OCI-LY7 (cell line): ENCODE measurements around the gene ARL4A. TPM values are rescaled to one million over a fixed set of nuclear protein-coding genes. Genes with fewer than 3 reads are reported as not detected.

Source experiments
- BruUV-seq: library from RNA; stranded (reverse); fragments of 400-500 nt; replicated peaks from 2 replicates; lab custom pipeline; 2021; lab: Mats Ljungman, UMichigan
- CTCF ChIA-PET: fragments of 300-600 bp; sonication (Branson Sonifier 250); formaldehyde crosslinking; loops from one replicate; lab custom pipeline; 2022; ENCODE audit warnings: antibody characterized with exemption; ENCODE audit not compliant: unreplicated experiment; lab: Charles Lee
- POLR2A ChIA-PET: fragments of 300-600 bp; sonication (Branson Sonifier 250); formaldehyde crosslinking; loops from one replicate; lab custom pipeline; 2022; ENCODE audit warnings: antibody characterized with exemption; lab: Charles Lee
- DNase-seq: peaks from one replicate; pipeline ENCODE4 v3.0.0-alpha.2; 2015; ENCODE audit warnings: low spot score
- H2AFZ ChIP-seq: fragments of 200-600 bp; sonication (generic), shearing (Covaris generic); 2 replicates; pipeline ENCODE4 v1.6.1; 2014; ENCODE audit warnings: mild to moderate bottlenecking, antibody characterized with exemption, low read length, moderate library complexity
- H3K27ac ChIP-seq: fragments of 200-600 bp; sonication (generic); 2 replicates; pipeline ENCODE4 v1.5.1; 2014; ENCODE audit warnings: mixed run types, low read depth, mild to moderate bottlenecking, moderate library complexity, low read length, inconsistent platforms; ENCODE audit not compliant: poor library complexity, severe bottlenecking
- H3K36me3 ChIP-seq: fragments of 200-600 bp; sonication (generic); 2 replicates; pipeline ENCODE4 v1.6.1; 2014; ENCODE audit warnings: mild to moderate bottlenecking, antibody characterized with exemption, low read length, moderate library complexity, mixed read lengths; ENCODE audit not compliant: insufficient read depth
- H3K4me1 ChIP-seq: fragments of 200-600 bp; sonication (generic); 2 replicates; pipeline ENCODE4 v1.5.1; 2014; ENCODE audit warnings: mild to moderate bottlenecking, low read length; ENCODE audit not compliant: insufficient read depth, poor library complexity, severe bottlenecking
- H3K4me2 ChIP-seq: fragments of 200-600 bp; sonication (generic); 2 replicates; pipeline ENCODE4 v1.6.1; 2014; ENCODE audit warnings: mild to moderate bottlenecking, low read length
- H3K4me3 ChIP-seq: fragments of 200-600 bp; sonication (generic); 2 replicates; pipeline ENCODE4 v1.5.1; 2014; ENCODE audit warnings: mild to moderate bottlenecking, low read depth, low read length; ENCODE audit not compliant: poor library complexity, severe bottlenecking
- H3K79me2 ChIP-seq: fragments of 200-600 bp; sonication (generic); 2 replicates; pipeline ENCODE4 v1.6.1; 2016; ENCODE audit warnings: low read depth, mild to moderate bottlenecking, low read length, moderate library complexity, mixed read lengths; ENCODE audit not compliant: insufficient read depth
- H3K9me2 ChIP-seq: fragments of 200-600 bp; sonication (generic); 2 replicates; pipeline ENCODE4 v1.6.1; 2016; ENCODE audit warnings: mild to moderate bottlenecking, low read length, mixed read lengths; ENCODE audit not compliant: insufficient read depth
- H3K9me3 ChIP-seq: fragments of 200-600 bp; sonication (generic); 2 replicates; pipeline ENCODE4 v1.6.1; 2014; ENCODE audit warnings: mild to moderate bottlenecking, mixed run types, low read length, mixed read lengths
- H4K20me1 ChIP-seq: fragments of 200-600 bp; sonication (generic); 2 replicates; pipeline ENCODE4 v1.6.1; 2014; ENCODE audit warnings: mild to moderate bottlenecking, antibody characterized with exemption, low read length, moderate library complexity, mixed read lengths; ENCODE audit not compliant: insufficient read depth
- CTCF ChIP-seq: fragments of 200-600 bp; sonication (generic); conservative IDR thresholded peaks from 2 replicates; pipeline ENCODE4 v1.5.1; 2014; ENCODE audit warnings: mild to moderate bottlenecking, antibody characterized with exemption, low read length, moderate library complexity, mixed read lengths
- EZH2phosphoT487 ChIP-seq: fragments of 200-600 bp; sonication (generic); IDR thresholded peaks from 2 replicates; pipeline ENCODE4 v1.6.1; 2018; ENCODE audit warnings: low read depth, borderline replicate concordance, mild to moderate bottlenecking, mixed run types, antibody characterized with exemption, low read length, moderate library complexity, mixed read lengths
- intact Hi-C: fragments of 100-400 bp; cut with micrococcal nuclease; formaldehyde crosslinking; loops from one replicate; pipeline ENCODE4 v1.10.0; 2022; ENCODE audit not compliant: unreplicated experiment
- total RNA-seq, 2 experiments: library from RNA; depleted of rRNA in 1 of 2; stranded (reverse); fragments of >200 nt in 1 of 2; shearing (Covaris generic) in 1 of 2; gene quantifications; 2 replicates each; pipeline ENCODE4 v1.2.3, GENCODE V29; 2014 to 2022

Gene ARL4A
- total RNA-seq, 2 experiments from 2014 or later, result 5.5 to 10.1 TPM

GRCh38 chr7:12638851-12639456 is 48.5 kb upstream of the ARL4A start:
- Histone ChIP-seq H3K9me3 (no peaks in the 10 kb centered on the region), H3K9me2 (no peaks in the 10 kb centered on the region), H3K79me2 (no peaks in the 10 kb centered on the region), H2AFZ (no peak overlapping the region), H3K4me3 (no peak overlapping the region), H3K36me3 (no peaks in the 10 kb centered on the region), H3K4me1 (no peaks in the 10 kb centered on the region), H3K27ac (no peak overlapping the region), H3K4me2 (no peak overlapping the region), H4K20me1 (no peaks in the 10 kb centered on the region)
- intact Hi-C loops, result loop anchor here (2.0 kb wide), 1 partner anchor 624 kb away; no protein-coding TSS in a partner anchor
- CTCF ChIA-PET, result no interaction called here
- TF ChIP-seq EZH2phosphoT487 (no peak), CTCF (peak; percentile 85)
- POLR2A ChIA-PET, result interaction anchor here (0.6 to 1.5 kb wide), 3 partner anchors 14 to 1070 kb away, joined by 3 to 4 read pairs (median 3); no protein-coding TSS in a partner anchor
- DNase-seq, result peak; percentile 53
- BruUV-seq, result no TSS peak

GRCh38 chr7:12640299-12641096 is 46.9 kb upstream of the ARL4A start:
- ChIA-PET POLR2A (no interaction called here), CTCF (no interaction called here)
- H3K9me2 ChIP-seq, result no peaks in the 10 kb centered on the region
- no peaks in the 10 kb centered on the region for H4K20me1 ChIP-seq
- no peak overlapping the region for H3K4me3 ChIP-seq
- H2AFZ ChIP-seq, result no peak overlapping the region
- no TSS peak for BruUV-seq
- no peaks in the 10 kb centered on the region for H3K79me2 ChIP-seq
- no peak overlapping the region for H3K27ac ChIP-seq
- no peaks in the 10 kb centered on the region for H3K9me3 ChIP-seq
- no peaks in the 10 kb centered on the region for H3K36me3 ChIP-seq
- no peak overlapping the region for H3K4me2 ChIP-seq
- no peaks in the 10 kb centered on the region for H3K4me1 ChIP-seq
- no peak for TF ChIP-seq CTCF
- TF ChIP-seq EZH2phosphoT487, result no peak
- intact Hi-C loops, result no loop called here
- no peak for DNase-seq
